Measurements from ENCODE around the gene AMOTL2.

AMOTL2 gene

DNA sequence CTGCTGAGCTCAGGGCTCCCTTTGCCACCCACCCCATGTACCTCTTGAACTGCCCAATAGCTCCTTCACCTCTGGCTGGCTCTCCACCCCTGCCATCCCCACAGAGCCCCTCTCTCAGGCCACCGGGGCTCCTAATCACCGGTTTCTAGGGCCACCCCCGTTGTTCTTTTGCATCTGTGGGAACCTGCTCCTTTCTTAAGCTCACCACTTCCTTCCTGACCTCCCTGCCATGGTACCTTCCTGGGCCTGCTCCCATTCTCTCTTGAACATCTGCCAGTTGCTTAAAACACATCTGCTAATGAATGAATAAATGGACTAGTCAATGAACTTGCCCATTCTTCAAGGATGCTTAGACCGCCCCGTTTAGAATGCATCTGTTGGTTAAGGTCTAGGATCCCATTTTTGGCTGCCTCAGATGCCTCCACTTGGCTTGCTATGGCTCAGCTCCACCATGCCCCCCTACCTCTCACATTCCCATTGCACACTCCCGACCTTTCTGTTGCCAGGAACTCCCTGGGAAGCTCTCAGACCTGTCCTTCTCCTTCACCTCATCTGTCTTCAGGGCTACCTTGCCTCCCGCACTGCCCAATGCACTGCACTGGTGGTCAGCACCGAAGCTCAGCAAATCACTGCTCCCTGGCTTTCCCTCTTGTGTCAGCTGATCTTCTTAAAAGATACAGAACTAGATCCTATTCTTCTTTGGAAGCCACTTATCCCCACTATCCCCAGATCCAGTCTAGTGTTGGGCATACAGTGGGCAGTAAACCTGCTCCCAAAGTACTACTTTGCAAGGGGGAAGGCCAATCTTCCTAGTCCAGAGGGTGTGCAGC is 9.1 kb downstream of the AMOTL2 start:
- no peak for DNase-seq

DNA sequence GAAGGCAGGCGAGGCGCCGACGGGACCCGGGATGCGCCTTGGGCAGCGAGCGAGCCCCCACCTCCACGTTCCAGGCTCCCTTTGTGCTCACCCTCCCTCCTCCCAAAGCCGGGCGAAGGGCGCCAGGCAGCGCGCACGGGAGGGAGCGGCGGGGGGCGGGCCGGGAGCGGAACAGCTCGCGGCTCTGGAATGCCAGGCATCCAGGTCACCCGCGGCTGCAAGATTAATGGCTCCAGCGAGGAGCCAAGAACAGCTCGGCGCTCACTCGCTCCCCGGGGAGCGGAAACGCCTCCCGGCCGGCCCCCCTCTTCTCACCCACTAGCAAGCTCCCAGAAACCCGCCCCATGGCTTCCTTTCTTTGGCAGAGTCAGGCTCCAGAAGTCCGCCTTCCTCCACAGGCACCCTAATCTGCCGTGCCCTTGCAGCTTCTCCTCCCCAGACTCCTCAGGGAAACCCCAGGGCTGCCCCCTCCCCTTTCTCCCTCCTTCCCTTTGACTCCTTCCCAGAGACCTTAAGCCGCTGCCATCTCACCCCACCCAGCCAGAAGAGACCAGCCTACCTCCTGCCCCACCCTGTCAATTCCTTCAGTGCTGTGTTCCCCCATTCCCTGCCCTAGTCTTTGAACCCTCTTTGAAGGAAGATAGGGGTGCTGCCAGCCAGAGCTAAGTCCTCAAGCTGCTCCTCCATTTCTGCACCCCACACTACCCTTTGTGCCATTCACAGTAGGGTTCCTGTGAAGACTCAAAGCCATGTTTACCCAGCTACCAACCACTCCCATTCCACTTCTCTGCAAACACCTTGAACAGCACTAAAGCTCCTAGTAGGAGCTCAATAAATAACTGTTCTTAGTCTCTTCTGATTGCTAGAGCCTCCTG is 9.9 kb downstream of the AMOTL2 start:
- DNase-seq = peak; percentile 87

- DNase-seq = no peak
Observed at GRCh38 chr3:134363381-134363755, 10.9 kb downstream of the AMOTL2 start.

DNA sequence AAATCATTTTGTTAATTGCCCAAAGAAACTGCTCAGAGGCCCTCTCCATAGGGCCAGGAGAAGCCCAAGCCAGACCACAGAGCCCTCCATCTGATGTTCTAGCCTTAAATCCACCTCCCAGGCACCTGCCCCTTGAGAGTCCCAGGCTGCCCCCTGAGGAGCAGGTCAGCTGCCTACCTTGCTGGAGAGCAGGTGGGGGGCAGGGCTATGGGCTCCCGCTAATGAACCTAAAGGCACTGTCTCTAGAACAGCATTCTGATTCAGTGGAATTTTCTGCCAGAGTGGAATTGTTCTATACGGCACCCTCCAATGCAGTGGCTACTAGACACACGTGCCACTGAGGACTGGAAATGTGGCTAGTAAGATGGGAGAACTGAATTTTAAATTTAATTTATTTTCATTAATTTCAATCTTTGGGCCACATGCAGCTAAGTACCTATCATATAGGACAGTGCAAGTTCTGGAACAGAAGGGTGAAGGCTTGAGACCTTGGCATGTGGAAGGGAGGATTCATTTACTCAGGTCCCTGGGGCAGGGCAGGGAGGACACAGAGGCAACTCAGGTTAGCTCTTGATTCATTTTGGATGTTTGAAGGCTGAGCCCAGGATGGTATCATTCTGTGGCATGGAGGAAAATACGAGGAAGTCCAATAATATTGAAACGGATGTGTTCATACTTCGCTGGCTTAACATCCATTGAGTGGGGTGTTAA is 11.4 kb downstream of the AMOTL2 start:
- DNase-seq = no peak

GRCh38 chr3:134362221-134362620 is 12.0 kb downstream of the AMOTL2 start:
- no peak for DNase-seq

DNA sequence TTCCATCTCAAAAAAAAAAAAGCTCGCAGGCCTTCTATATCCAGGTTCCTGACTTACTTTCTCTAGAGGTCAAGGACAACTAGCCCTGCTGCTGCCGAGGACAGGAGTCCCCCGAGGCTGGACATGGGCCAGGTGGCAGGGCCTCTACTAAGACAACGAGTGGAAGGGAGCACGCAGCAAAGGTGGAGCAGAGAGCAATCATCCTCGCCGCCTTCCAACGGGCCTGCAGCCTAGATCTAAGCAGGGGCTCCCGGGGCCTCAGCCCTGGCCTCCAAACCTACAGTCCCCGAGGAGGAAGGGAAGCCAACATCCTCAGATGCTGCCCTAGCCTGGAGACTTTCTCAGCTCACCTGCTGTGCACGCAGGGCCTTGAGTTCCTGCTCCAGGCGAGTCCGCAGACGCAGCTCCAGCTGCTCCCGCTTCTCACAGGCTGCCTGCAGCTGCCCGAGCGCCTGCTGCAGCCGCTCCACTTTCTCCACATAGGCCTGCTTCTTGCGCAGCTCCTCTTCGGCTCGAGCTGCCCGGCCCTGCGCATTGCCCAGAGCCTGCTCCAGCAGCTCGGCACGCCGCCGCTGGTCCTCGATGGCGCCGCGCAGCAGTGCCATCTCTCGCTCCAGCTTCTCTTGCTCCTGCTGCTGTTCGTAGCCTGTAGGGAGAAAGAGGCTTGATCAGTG is 12.9 kb downstream of the AMOTL2 start:
- no peak for DNase-seq

DNA sequence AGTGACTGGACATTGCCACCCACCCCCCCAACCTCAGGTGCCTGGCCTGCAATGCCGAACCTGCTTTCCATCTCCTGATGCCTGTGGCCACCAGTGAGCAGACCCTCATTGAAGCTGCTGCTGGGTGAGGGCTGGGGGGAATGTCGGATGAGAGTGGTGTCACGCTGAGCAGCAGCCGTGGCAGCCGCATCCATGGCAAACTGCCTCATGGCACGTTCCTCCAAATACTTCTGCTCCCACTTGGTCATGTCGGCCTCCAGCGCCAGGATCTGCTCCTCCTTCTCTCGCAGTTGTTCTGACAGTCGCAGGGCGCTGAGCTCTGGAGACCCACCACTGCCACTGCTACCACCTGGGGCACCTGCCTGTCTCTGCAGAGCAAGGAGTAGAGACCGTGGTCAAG is 14.2 kb downstream of the AMOTL2 start:
- no peak for DNase-seq

DNA sequence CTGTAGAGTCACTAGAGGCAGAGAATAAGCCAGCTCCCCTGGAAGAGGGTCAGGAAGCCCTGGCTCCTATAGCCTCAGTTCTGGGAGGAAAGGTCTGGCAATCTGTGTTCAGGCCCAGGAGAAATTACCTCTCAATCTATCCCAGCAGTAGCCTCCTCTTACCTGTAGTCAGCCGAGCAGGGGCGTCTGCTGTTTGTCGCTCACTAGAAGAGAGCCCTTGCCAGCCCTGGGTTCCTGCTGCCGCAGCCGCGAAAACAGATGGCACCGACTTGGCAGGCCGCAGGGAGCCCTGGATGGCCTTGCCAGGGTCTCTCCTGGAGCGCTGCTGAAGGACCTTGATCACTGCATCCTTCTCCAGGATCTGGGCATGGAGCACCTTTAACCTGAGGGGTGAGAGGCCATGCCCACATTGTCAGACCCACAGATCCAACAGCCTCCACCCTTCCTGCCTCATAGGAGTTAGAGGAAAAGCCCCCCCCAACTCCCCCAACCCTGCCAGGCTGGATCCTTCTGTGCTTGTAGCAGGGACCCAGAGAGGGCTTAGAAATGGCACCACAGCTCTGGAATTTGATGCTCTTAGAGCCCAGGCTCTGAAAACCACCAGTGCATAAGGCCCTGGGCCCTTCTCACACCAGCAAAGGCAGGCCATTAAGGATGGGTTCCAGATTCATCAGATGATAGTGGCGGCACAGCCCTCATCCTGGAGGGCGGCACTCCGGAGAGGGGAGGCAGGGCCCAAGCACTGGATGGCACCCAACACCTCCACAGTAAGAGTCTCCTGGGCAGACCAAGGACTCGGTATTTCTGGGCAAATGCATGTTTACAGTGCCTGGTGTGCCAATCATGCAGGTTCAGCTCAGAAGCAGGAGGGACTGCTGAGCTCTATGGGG is 14.9 kb downstream of the AMOTL2 start:
- DNase-seq = no peak

DNA sequence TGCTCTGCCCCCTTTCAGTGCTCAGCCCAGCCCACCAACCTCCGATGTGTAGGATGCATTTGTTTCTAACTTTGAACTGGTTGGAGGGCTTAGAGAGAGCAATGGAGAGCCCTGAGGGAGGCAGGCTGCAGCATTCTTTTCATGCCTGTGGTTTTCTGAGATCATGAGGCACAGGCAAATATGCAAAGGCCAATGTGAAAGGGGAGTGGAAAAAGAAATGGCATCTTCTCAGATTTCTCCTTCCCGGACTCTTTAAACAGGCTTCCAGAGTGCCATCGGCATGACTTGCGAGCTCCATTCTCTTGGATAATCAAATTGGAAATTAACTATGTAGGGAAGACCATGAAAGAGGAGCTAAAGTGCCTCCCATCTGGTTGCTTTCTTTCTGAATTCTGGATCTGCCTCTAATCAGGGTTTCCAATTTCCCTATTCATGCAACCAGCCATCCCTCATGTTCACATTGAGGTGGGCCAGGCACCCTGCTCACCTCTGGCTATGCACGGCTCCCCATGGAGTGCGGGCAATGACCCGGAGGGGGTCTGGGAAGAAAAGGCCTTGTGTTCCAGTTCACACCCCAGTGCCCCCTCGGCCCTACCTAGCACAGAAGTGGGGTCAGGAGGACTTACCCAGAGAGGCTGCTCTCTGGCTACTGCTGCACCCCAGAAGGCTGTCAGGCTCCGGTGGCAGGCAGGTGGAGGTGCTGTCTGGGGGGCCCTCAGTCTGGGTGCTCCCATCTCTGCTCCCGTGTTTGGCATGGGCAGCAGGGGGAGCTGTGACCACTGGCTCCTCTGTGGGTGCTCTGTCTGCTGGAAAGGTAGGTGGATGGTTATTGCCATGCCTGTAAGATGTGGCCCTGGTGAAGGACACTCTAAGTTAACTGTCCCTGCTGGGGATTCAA is 16.1 kb downstream of the AMOTL2 start:
- peak; percentile 8 for DNase-seq

DNA sequence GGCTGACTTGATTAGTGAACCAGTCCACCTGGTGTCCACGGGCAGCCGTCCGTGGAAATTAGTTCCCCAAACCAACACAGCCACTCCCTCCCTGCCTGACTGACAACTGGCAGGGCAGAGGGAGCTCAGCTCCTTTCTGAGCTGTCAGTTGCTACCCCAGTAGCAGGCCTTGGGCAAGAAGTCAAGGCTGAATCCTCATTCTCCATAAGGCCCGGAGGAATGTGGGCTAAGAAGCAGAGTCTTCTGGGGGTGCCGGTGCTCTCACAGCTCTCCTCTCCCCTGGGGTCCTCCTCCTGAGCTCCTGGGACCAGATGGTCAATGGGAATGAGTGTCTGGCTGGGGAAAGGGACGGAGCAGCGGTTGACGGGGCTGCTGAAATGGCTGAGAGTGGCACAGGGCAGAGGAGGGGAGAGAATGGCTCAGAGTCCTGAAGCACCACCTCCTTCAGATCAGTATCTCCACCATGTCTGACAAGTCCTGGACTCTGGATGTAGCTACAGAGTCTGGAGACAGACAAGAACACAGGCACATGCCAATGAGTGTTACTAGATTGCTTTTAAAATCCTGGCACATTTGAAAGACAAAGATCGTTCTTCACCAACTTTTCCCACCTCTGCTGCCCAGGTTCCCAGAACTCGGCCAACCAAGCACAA is 16.9 kb downstream of the AMOTL2 start:
- DNase-seq = no peak

DNA sequence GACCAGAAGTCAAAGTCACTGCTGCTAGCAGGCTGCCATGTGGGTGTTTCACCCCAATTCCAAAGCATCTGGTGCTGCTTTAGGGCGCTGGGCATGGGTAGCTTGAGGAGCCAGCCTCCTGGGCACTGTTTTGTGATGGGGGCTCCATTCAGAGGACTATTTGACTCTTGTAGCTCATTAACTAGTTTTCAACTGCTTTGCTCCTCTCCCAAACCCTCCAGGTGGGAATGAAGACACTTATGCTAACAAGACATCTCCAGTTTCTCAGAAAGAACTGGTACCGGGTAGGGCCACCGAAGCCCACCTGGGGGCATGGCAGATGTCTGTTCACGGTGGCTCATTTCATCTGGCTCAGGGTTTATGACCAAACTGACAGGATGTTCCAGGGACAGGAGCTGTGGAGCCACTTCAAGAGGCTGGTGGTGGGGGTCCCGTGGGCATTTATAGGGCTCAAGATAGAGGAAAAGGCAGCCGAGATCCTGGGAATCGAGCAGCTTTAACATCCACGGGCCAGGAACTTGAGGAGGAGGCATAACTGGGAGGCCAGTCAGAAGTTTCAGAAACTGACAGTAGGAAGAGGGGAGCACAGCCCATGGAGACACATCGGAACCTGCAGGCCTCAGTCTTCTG is 17.7 kb downstream of the AMOTL2 start:
- no peak for DNase-seq

DNA sequence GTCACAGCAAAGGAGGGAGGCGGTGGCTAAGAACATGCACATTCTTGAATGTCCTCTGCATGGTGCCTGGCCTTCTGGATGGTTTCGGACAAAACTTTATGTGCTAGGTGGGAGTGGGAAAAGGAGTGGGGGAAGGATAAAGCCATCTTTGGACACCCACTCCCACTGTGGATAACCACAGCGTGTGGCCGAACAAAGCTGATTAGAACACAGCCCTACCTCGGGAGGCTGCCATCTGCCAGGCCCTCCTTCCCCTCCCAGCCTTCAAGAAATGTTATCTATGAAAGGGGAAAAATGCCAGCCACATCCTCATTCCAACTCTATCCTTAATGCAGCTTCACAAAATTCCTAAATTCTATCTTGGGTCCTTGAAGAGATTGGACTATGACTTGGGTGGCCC is 18.8 kb downstream of the AMOTL2 start:
- no peak for DNase-seq

DNA sequence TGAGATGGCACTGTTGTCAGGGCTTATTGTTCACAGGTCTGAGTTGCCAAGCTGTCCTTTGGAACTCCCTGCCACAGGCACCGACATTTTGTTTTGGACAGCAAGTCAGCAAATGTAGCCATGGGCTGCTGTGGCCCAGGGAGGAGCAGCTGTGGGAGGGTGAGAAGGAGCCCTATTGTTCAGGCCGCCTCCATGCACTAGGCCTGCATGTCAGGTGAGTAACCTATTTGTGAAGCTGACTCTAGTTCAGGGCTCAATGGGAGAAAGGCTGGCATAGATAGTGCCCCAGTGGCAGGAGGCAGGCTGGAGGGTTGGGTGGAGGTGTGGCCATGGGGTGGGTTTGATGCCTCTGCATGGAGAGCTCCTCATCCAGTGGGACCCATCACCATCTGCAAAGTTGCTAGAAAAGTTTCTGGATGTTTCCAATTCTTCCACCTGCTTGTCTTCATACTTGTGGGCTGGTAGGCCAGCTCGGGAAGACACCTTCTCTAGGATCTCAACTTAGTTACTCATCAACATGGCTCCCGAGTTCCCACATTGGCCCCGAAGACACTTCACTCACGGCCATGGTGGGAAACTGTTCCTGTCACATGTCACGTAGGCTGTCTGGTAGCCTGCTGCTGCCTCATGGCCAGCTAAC is 19.5 kb downstream of the AMOTL2 start:
- no peak for DNase-seq

GRCh38 chr3:134353831-134354611 is 20.2 kb downstream of the AMOTL2 start:
- no peak for DNase-seq

GRCh38 chr3:134353171-134353825 is 20.9 kb downstream of the AMOTL2 start:
- no peak for DNase-seq

DNA sequence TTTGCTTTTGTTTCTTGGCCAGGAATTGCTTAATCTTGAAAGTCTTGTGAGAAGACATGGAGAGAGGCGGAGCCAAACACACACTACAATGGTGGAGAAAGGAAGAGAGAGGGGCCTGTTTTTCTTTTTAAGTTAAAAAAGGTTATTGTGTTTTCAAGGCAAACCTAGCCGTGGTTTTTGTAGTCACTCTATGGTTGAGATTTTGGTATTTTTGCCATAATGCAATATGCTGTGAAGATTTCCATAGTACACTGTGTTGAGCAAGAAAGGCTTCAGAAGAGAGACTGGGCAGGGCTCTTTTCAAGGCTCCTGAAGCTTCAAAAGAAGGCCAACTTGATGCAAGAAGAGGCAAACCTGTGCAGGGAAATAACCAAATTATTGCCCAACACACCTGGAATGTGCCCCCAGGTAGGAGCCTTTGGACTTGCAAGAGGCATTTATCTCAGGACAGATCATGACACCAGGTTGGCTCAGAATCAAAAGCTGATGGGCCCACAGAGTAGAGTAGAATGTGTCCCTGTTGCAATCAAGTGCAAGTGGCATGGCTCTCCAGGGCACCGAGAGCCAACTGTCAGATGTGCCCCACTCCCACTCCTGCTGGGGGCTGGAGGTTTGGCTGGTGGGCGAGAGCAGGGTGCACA is 22.1 kb downstream of the AMOTL2 start:
- no peak for DNase-seq

- no peak for DNase-seq
Observed at GRCh38 chr3:134351427-134351826, 22.8 kb downstream of the AMOTL2 start.

All from NCI-H69 (cell line).